ENCODE results near the gene GFRA4.

GRCh38 chr20:3696200-3696599, 33.0 kb upstream of the GFRA4 start:
- TF ChIP-seq GATA2 (IDR thresholded peaks at IDR 0.05; ENCODE audit: low read depth, low read length) (no peak), GATA3 (IDR thresholded peaks at IDR 0.05; ENCODE audit: low read depth, low read length) (no peak)

All from SH-SY5Y (cell line).